ENCODE results near the gene ARHGAP9.

The ARHGAP9 gene

DNA sequence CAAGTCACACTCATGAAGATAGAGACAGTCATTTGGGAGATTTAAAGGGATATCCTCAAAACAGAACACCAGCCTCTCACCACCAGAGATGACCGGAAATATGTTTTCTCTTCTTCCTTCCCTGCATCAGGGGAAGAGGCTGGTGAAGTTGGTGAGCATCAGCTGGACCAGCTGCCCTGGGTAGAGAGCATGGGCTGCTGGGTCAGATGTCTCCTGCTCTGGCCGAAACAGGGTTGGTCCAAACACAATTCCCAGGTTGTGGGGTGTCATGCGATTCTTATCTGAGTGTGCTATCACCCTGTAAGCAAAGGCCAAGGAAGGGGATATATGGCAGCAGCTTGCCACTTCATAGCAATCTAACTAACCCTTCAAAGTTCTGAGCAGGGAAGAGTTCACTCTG is 7.3 kb downstream of the ARHGAP9 start:
- DNase-seq (ENCODE audit: low spot score), result no peak

DNA sequence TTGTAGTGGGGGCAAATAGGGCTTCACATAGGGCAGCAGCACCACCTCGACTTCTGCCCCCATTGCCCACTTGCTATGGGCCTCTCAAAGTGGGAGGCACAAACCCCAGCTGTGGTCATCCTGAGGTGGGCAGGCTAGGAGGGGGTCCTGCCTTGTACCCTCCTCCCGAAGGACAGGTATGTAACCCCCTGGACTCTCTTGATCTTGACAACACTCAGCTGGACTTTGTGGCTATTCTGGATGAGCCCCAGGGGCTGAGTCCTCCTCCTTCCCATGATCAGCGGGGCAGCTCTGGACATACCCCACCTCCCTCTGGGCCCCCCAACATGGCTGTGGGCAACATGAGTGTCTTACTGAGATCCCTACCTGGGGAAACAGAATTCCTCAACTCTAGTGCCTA is 8.0 kb downstream of the ARHGAP9 start:
- no peak for DNase-seq (ENCODE audit: low spot score)

DNA sequence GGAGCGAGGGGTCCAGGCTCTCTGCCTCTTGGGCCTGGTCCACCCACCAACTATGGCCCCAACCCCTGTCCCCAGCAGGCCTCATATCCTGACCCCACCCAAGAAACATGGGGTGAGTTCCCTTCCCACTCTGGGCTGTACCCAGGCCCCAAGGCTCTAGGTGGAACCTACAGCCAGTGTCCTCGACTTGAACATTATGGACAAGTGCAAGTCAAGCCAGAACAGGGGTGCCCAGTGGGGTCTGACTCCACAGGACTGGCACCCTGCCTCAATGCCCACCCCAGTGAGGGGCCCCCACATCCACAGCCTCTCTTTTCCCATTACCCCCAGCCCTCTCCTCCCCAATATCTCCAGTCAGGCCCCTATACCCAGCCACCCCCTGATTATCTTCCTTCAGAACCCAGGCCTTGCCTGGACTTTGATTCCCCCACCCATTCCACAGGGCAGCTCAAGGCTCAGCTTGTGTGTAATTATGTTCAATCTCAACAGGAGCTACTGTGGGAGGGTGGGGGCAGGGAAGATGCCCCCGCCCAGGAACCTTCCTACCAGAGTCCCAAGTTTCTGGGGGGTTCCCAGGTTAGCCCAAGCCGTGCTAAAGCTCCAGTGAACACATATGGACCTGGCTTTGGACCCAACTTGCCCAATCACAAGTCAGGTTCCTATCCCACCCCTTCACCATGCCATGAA is 8.6 kb downstream of the ARHGAP9 start:
- no peak for DNase-seq (ENCODE audit: low spot score)

DNA sequence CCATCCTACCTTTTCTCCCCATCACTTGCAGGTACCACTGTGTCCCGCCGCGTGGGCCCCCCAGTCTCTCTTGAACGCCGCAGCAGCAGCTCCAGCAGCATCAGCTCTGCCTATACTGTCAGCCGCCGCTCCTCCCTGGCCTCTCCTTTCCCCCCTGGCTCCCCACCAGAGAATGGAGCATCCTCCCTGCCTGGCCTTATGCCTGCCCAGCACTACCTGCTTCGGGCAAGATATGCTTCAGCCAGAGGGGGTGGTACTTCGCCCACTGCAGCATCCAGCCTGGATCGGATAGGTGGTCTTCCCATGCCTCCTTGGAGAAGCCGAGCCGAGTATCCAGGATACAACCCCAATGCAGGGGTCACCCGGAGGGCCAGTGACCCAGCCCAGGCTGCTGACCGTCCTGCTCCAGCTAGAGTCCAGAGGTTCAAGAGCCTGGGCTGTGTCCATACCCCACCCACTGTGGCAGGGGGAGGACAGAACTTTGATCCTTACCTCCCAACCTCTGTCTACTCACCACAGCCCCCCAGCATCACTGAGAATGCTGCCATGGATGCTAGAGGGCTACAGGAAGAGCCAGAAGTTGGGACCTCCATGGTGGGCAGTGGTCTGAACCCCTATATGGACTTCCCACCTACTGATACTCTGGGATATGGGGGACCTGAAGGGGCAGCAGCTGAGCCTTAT is 9.2 kb downstream of the ARHGAP9 start:
- no peak for DNase-seq (ENCODE audit: low spot score)

DNA sequence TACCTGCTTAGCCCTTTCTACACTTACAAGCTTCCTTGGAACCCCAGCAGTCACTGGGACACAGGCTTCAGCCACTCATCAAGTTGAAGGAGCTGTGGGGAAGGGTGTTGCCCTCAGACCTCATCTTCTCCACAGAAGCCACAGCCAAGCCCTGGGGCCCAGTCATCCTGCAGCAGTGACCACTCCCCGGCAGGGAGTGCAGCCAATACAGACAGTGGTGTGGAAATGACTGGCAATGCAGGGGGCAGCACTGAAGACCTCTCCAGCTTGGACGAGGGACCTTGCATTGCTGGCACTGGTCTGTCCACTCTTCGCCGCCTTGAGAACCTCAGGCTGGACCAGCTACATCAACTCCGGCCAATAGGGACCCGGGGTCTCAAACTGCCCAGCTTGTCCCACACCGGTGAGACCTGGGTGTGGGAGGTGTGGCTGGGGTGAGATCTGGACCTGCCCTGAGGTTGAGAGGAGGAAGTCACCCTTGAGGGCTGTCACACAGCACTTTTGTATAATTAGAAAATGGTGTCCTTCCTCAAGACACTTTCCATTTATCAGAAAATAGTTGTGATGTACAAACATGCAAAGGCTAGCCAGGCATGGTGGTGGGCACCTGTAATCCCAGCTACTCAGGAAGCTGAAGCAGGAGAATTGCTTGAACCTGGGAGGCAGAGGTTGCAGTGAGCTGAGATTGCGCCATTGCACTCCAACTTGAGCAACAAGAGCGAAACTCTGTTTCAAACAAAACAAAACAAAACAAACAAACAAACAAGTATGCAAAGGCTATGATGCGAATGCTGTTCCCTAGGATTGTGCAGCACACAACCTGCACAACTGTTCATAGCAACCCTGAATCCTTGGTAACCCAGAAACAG is 10.1 kb downstream of the ARHGAP9 start:
- no peak for DNase-seq (ENCODE audit: low spot score)

DNA sequence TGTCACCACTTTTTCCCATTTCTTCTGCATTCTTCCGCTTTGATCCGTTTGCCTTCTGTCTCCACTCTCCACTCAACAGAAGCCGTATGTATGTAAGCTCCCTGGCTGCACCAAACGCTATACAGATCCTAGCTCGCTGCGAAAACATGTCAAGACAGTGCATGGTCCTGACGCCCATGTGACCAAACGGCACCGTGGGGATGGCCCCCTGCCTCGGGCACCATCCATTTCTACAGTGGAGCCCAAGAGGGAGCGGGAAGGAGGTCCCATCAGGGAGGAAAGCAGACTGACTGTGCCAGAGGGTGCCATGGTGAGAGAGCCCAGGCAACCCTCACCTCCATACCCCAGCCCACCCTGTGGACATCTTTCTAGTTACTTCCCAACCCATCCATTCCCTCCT is 11.8 kb downstream of the ARHGAP9 start:
- DNase-seq (ENCODE audit: low spot score), result no peak

DNA sequence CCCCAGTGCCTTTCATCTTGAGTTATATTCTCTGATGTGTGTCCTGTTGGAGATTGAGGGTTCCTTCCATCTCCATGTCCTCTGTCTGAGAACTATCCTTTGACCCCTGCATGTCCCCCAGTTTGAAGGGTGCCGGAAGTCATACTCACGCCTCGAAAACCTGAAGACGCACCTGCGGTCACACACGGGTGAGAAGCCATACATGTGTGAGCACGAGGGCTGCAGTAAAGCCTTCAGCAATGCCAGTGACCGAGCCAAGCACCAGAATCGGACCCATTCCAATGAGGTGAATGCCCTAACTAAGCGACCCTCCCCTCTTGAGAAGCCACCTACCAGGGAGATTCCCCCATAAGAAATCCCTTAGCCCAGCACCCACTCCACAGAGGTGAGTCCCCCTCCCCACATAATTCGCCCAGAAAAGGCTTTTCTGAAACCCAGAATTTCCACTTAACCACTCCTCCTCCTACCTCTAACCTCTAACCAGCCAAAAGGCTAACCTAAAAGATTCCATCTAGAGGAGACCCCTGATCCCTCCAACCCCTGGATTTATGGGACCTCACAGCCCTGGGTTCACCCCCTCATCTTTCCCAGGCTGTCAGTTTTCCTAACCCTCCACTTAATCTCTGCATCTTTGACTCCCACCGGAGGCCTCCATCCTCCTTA is 12.3 kb downstream of the ARHGAP9 start:
- DNase-seq (ENCODE audit: low spot score), result no peak

DNA sequence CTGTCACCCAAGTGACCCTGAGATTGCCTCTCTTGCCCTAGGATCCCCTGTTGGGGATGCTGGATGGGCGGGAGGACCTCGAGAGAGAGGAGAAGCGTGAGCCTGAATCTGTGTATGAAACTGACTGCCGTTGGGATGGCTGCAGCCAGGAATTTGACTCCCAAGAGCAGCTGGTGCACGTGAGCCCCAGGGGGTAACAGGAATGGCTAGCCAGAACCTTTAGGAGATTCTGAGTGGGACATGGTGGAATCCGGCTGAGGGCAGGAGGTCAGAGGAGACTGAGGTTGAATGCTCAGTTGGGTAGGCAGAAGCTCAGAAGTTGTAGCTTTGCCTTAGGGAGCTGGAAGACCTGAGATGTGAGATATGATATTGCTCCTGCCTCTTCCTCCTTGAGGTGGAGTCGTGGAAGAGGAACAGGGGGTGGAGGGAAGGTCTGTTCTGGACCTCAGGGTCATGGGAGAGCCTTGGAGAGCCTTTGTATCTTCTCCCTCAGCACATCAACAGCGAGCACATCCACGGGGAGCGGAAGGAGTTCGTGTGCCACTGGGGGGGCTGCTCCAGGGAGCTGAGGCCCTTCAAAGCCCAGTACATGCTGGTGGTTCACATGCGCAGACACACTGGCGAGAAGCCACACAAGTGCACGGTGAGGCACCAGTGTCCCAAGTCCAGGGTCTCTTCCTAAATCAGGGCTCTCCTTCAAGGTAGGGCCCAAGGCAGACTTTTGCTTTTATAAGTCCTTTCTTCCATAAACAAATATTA is 13.7 kb downstream of the ARHGAP9 start:
- no peak for DNase-seq (ENCODE audit: low spot score)

DNA sequence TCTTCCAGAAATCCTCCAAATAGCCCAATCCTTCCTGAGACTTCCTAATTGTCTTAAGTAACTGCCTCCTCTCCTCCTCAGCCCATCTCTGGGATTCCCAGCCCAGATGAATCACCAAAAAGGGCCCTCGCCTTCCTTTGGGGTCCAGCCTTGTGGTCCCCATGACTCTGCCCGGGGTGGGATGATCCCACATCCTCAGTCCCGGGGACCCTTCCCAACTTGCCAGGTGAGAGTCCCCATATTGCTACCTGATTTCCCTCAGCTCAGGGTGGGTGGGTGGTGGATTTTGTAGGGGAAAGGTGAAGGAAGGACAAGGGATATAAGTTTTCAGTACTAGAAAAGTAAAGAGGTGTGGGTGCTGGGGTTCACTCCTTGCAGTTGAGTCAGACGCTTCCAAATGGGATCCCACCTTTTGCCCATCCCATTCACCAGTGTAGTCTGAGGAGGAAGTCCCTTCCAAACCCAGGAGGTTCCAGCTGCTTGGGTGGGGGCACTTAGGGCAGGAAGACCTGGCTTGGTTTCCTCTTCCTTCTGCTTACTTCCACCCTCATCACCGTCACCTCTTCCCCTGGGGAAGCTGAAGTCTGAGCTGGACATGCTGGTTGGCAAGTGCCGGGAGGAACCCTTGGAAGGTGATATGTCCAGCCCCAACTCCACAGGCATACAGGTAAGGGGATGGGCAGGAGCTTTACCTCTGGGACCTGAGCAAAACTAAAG is 14.5 kb downstream of the ARHGAP9 start:
- no peak for DNase-seq (ENCODE audit: low spot score)

DNA sequence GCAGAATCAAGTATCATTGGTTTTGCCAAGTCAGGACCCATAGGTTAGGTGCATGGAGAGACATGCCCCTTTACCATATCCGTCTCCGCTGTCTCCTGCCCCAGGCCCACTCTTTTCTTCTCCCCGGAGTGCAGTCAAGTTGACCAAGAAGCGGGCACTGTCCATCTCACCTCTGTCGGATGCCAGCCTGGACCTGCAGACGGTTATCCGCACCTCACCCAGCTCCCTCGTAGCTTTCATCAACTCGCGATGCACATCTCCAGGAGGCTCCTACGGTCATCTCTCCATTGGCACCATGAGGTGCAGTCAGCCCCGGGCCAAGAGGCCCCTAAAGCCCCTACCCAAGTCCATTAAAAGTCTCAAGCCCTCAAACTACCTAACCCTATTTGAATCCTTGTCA is 15.1 kb downstream of the ARHGAP9 start:
- DNase-seq (ENCODE audit: low spot score), result no peak

DNA sequence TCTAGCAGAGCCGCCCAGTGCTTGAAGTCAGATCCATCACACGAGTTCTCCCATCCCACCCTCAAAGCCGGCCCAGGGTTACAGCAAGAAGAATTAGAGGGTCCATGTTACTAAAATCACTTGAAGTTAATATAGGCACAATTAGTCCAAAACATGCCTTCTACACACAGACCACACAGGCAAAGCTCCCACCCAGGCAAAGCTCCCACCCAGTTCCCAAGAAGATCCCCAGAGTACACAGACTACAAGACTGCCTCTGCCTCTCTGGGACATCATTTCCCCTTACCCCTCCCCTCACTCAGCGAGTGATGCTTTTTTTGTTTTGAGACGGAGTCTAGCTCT is 16.8 kb downstream of the ARHGAP9 start:
- no peak for DNase-seq (ENCODE audit: low spot score)

DNA sequence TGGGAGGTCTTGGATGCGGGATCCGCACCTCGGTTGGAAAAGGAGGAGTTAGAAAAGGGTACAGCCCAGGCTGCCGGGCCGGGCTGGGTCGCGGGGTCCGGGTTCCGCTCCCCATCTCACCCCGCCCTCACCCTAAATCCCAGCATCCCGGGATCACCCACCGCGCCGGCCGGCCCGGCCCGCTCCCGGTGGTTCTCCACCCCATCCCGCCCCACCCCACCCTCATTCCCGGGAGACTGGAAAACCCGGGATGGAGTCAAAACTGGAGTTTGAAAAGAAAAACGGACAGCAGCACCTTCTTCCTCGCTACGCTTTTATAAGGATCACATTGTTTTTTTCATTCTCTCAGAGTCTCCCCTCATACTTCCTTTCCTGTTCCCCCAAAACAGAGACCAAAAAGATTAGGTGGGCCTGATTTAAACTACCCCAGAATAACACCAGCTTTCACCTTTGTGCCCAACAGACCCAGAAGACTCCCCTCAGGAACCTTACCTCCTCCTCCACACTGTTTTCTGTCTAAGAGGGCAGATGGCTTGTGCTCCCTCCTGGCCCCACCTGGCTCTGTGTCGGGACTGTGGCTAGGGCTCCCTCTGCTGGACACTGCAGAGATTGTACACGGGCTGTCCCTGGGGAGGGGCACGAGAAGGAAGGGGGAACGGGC is 17.3 kb downstream of the ARHGAP9 start:
- peak; percentile 88 for DNase-seq (ENCODE audit: low spot score)

DNA sequence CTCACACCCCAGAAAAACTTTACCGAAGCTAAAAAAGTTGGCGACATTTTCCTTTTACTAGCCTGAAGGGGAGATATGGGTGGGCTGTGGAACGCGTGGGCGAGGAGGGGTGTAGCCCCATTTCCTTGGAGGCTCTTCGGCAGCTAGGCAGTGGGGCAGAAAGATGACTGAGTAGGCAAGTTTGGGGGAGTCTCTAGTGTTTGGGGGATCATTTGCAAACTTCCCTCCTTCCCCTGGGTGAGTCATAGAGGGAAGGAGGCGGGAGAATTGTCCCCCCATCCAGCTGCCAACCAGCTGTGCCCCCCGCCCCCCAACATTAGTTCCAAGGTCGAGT is 17.8 kb downstream of the ARHGAP9 start:
- peak; percentile 78 for DNase-seq (ENCODE audit: low spot score)

DNA sequence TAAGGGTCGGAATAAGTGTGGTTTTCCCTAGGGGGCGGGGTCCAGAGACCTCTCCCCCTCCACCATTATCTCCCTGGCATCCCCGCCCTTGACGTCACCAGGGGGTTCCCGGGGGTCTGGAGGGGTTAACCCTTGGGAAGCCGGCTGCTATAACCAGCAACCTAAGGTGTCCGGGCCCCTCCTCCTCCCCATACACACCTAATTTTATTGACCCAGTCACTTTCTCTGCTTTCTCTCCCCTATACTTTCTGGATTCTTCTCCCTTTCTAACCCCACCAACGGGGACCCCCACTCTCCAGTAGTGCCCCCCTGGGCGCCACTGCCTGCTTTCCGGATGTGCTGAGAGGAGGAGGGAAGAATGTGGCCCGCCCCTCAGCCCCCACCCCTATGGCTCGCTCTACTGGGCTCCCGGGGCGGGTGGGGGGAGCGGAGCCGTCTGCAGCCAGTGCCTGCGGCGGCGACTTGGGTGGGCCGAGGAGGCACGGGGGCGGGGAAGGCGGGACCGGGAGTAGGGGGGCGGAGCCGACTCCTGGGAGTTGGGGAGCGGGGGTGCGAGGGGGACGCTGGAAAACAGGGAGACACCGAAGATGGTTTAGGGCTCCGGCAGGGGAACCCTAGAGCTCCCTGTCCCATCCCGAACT is 18.3 kb downstream of the ARHGAP9 start:
- peak; percentile 90 for DNase-seq (ENCODE audit: low spot score)

DNA sequence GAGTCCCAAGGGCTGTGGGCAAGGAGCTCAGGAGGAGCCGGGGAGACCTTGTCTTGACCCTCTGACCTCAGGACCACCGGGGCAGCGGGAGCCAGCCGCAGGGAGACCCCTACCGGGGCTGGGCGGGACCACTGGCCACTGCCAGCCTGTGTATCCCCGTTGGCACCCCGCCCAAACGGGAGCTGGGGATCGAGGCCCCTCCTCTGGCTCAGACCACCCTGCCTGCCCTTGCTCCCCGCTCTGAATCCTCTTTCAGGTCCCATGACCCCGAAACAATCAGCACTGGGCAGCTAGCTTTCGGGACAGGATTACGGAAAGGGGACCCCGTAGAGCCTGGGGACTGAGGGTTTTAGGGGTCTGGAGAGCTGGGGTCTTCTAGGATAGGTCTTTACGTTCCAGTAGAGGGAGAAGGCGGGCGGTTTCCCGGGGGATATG is 18.8 kb downstream of the ARHGAP9 start:
- no peak for DNase-seq (ENCODE audit: low spot score)

DNA sequence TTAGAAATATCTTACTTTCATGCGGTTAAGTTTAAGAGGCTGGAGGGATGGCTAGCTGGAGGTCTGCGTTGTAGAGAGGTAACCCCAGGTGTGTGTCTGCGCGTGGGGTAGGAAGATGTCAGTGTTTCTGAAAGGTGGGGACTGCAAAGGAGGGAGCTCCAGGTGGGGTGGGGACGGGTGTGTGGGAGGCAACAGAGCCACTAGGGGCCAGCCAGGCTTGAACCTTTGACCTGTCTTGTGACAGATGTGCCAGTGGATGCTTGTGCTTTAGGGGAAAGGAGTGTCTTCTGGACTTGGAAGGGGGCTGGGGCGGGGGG is 19.2 kb downstream of the ARHGAP9 start:
- no peak for DNase-seq (ENCODE audit: low spot score)

DNA sequence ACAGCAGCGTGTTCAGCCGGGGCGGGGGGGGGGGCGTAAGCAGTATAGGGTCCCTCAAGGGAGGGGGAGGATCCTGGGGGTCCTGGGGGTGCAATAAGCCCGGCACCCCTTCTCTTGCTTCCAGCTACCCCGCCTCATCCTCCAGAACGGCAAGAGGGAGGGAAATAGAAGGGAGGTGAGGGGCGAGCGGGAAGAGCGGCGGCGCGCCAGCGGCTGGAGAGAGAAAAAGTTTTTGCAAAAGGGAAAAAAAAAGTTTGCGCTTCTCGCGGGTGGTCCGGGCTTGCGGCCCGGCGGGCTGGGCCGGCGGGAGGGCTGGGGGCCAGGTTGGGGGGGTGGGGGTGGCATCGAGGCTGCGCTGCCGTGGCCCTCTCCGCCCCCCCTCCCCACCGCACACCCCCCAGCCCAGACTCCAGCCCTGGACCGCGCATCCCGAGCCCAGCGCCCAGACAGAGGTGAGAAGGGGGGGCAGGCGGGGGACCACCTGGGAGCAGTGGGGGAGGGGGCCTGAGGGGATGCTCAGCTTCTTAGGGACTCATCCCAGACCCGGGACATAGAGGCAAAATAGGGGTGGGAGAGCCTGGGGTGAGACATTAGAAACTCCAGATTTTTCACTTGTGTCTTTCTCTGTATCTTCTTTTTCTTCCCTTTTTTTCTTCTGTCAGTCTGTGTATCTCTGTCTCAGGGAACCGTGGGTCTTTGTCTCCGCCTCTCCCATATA is 19.8 kb downstream of the ARHGAP9 start, which contains the start of gene GLI1:
Gene GLI1 (plus strand): TSS at position 36 of the 718 bp plus-strand sequence. CDS start 3,907 bp downstream, outside the sequence.
- peak; percentile 90 for DNase-seq (ENCODE audit: low spot score)

DNA sequence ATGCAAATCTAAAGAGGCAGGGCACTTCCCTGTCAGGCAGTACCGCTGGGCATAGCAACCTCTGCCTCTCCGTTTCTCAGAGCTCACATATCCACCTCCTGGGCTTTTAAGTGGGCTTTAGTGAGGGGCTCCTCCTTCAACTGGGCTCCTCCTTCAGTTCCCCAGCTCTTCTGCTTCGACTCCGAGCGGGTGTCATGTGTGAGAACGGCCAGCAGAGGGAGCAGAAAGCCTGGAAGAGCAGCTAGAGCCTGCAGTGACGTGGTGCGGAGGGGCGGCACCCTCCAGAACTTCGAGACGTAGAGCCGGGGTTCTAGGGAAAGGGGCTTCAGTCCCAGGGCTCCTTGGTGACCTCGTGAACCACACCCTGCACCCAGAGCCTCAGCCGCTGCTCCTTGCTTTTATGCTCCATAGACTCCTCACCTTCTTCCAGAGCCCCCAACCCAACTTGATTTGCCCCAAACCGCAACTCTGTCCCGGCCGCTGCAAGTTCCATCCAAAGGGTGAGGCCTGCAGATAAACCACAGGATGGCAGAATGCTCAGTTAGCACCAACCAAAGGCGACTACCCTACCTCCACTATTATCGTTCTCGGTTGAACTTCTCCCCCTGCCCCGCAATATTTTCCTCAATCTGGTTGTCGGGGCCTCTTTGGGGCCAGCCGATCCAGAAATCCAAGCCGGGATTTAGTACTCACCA is 20.5 kb downstream of the ARHGAP9 start:
- DNase-seq (ENCODE audit: low spot score), result peak; percentile 96

DNA sequence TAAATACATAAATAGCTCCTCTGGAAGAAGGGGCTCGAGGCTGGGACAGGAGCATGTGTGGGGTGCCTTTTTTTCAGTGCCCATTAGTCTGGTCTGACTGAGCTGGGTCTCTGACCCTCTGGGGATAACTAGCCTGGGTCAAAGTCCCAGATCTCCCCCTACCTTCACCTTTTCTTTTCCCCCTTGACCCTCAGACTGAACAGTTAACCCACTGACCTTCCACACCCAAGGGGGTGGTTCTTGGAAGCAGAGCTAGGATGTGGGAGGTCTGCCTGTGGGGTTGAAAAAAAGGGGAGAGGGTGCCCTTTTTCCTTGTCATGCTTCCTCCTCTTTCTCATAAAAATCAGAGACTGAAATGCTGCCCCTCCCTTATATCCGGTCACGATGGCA is 21.0 kb downstream of the ARHGAP9 start:
- no peak for DNase-seq (ENCODE audit: low spot score)
